ENCODE results near the gene VWA3A.
"Not testable (repeated sequence)": the region's sequence is repeated elsewhere in the genome, so short reads cannot be mapped to it uniquely, and the experiment has no call there.

The VWA3A gene

DNA sequence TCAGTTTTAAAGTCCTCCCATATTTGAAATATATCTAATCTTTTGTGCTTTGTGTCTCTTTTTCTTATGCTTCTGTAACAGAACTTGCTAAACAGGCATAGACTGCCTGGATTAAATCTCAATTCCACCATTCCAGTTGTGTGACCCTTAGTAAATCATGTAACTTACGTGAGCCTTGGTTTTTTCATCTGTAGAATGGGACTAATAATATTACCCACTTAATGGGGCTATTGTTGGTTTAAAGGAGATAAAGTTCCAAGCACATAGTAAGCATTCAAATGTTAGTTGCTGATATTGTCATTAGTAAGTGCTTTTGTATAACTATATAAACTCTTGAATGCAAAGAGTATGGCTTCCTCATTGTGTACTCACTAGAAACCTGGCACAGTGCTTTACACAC, 5.9 kb upstream of the VWA3A start:
- DNase-seq (ENCODE audit: low spot score): no peak

- no peak for DNase-seq (ENCODE audit: low spot score)
These were observed 3.7 kb upstream of the VWA3A start for GRCh38 chr16:22088642-22089041.

DNA sequence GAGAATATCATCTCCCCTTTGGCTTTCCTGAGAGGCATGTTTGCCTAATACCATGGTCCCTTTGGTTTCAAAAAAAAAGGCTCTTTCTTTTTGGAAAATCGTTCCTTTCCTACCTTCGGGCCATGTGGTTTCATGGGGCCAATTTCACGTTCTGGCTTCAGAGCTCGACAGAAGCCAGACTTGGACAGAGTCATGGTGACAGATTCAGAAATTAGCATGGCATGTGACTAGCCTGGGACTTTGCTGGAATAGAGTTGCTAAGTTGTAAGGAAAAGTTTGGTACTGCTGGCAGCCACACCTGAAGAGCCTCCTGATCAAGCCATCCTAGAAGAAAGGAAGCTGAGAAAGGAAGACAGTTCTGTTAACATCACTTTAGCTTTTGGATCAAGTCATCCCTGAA, 2.4 kb upstream of the VWA3A start:
- DNase-seq (ENCODE audit: low spot score): no peak

GRCh38 chr16:22091721-22092120, 620 bp upstream of the VWA3A start:
- no peak for DNase-seq (ENCODE audit: low spot score)

DNA sequence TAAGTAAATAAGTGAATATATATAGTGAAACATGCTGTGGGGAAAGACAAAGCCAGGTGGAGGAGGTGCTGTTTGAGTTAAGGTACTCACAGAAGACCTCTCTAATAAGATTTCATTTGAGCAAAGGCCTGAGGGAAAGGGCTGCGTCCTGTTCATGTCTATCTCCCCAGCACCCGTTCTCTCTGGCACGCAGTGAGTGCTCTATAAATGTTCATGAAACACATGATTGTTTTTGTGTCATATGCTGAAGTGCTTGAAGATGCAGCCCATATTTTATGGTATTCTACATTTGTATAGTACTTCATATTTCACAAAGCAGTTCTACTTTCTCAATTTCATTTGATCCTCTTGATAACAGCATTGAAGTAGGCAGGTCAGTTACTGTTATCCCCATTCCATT, 990 bp downstream of the VWA3A start:
- DNase-seq (ENCODE audit: low spot score): no peak

DNA sequence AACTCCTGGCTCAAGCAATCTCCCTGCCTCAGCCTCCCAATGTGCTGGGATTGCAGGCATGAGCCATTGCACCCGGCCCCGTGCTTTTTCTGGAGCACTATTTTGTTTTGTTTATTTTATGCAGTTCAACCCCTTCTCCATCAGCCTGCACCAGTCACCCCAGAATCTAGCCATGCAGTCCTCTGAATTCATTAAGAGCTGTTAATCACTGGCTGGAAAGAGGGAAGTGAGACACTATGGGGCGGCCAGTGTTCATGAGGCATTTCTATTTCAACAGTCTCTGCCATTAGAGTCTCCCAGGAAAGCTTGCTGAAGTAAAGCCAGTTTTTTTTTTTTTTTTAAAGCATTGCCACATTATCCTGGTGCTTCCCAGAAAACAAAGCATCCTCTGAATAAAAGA, 1.7 kb downstream of the VWA3A start:
- no peak for DNase-seq (ENCODE audit: low spot score)

GRCh38 chr16:22098405-22099255, 6.3 kb downstream of the VWA3A start:
- peak; percentile 70 for DNase-seq (ENCODE audit: low spot score)

GRCh38 chr16:22099256-22099975, 7.1 kb downstream of the VWA3A start:
- DNase-seq (ENCODE audit: low spot score): no peak

DNA sequence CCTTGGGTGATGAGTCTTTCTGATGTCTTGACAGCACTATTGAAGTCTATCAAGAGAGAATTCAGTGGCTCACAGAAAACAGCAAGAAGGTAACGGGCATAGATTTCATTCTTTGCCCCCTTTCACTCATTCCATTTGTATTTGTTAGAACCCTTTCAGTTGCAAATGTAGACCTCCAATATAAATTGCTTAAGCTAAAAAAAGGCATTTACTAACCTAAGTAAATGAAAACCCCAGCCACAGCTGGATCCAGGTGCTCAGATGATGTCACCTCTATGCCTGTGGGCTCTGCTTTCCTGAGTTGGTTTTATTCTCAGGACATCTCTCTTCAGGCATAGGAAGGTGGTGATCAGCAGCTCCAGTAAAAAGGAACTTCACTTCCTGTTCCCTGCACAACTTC, 11.1 kb downstream of the VWA3A start:
- DNase-seq (ENCODE audit: low spot score): no peak

DNA sequence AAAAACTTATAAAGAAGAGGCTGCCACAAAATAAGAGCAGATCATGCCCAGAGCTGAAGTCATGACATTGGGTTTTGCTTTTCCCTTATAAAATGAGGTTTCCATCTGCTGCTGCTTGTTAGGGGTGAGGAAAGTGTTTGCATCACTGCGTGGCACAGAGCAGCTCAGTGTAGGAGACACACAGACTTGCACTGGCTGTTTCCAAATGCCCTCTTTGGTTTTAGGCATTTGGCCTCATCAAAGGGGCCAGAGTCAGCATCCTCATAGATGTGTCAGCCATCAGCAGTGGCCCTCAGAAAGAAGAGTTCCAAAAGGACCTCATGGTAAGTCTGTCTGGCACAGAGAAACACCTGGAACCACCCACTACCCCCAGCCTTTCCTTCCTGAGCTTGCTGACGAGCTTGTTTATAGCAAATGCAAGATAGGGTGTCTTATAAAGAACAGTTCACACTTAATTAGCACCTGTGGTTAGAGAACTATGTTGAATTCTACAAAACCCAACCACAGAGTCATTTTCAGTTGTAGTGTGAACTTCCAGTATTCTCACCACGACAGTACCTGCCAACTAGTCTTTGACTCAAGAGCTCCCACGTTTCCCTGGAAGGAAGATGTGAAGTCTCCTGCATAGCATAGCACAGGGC, 17.0 kb downstream of the VWA3A start:
- no peak for DNase-seq (ENCODE audit: low spot score)

GRCh38 chr16:22111629-22112028, 19.3 kb downstream of the VWA3A start:
- DNase-seq (ENCODE audit: low spot score): not testable (repeated sequence)

DNA sequence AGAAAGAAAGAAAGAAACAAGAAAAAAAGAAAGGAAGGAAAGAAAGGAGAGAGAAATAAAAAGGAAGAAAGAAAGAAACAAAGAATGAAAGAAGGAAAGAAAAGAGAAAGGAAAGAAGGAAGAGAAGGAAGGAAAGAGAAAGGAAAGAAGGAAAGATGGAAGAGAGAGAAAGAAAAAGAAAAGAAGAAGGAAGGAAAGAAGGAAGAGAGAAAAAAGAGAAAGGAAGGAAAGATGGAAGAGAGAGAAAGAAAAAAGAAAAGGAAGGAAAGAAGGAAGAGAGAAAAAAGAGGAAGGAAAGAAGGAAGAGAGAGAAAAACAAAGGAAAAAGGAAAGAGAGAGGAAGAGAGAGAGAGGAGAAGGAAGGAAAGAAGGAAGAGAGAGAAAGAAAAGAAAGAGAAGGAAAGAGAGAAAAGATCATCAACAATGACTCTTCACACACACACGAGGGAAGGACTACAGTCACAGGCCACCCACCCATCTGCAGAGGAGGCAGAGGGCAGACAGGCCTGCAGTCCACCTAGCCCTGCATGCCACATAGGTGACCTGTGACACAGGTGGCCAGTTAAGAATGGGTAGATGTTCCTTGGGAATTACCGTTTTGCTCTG, 23.9 kb downstream of the VWA3A start:
- DNase-seq (ENCODE audit: low spot score): no peak

GRCh38 chr16:22117609-22118008, 25.3 kb downstream of the VWA3A start:
- no peak for DNase-seq (ENCODE audit: low spot score)

DNA sequence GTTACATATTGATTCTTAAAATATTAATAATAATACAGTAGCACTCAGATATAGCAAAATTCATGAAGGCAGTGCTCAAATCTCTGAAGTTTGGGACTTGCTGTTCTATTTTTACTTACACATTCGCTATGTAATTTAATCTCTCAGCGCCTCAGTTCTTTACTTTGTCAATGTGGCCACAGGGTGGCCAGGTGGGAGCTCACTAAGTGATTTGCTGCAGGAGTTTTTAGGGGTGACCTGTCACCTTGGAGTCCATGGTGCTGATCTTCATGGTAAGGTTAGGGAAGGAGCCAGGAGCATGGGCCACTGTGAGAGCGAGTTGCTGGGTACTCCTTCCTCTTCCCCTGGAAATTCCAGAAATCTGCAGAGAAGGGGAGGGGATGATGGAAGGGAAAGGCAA, 28.1 kb downstream of the VWA3A start:
- DNase-seq (ENCODE audit: low spot score): no peak

DNA sequence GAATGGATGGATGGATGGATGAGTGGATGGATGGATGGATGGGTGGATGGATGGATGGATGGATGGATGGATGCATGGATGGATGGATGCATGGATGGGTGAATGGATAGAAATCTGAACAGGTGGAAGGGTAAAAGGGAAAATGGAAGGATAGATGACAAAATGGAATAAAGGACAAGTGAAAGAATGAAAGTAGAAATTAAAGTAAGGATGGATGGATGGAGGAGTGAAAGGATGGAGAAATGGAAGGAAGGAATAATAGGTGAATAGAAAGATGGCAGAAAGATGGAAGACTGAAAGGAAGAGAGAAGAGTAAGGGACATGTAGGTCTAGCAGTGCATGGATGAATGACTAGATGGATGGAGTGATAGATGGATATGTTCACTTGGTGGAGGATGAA, 29.9 kb downstream of the VWA3A start:
- DNase-seq (ENCODE audit: low spot score): no peak

DNA sequence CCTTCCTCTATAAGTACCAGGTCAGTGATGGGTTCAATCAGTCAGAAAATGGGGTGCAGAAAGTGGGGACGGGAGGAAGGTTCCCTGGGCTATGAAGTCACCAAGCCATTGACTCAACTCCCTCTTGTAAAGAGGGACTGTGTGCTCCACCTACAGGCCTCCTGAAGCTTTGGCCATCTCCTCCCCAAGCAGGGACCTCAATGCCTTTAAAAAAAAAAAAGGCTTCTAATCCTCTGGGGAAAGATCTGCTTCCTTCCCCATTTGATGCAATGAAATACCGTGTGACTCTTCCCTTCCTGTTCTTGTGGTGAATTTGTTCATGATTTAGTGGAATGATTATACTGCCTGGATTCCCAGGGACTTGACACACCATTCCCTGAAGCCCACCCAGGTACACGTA, 30.8 kb downstream of the VWA3A start:
- no peak for DNase-seq (ENCODE audit: low spot score)

DNA sequence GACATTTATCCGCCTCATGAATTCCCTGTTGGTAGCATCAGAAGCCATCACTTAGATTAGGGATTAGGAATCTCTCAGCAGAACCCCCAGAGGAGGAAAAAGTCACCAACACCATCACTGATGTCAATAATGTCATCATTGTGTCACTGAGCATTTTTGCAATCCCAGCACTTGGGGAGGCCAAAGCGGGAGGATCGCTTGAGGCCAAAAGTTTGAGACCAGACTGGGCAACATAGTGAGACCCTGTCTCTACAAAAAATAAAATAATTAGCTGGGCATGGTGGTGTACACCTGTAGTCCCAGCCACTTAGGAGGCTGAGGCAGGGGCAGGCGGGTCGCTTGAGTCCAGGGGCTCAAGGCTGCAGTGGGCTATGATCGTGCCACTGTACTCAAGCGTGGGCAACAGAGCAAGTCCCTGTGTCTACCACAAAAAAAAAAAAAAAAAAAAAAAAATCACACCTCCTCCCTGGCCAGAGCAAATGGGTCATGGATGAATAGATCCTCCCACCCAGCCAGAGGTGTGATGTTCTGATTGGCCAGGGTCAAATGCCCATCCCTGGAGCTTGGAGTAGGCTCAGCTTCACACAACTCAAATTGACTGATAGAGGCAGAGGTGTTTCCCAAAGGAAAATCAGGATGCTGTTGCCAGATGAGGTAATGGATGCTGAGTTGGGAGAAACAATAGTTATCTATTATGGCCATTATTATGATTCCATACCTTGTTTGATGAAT, 31.6 kb downstream of the VWA3A start:
- no peak for DNase-seq (ENCODE audit: low spot score)

GRCh38 chr16:22124583-22125284, 32.4 kb downstream of the VWA3A start:
- DNase-seq (ENCODE audit: low spot score): no peak

- no peak for DNase-seq (ENCODE audit: low spot score)
These were observed 33.8 kb downstream of the VWA3A start for GRCh38 chr16:22126037-22126558.

DNA sequence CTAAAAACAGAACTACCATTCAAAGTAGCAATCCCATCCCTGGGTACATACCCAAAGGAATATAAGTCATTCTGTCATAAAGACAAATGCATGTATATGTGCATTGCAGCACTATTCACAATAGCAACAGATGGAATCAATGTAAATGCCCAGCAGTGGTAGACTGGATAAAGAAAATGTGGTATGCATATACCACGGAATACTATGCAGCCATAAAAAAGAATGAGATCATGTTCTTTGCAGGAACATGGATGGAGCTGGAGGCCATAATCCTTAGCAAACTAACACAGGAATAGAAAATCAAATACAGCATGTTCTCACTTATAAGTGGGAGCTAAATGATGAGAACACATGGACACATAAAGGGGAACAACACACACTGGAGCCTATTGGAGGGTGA, 36.2 kb downstream of the VWA3A start:
- DNase-seq (ENCODE audit: low spot score): not testable (repeated sequence)

GRCh38 chr16:22130528-22130927, 38.2 kb downstream of the VWA3A start:
- no peak for DNase-seq (ENCODE audit: low spot score)

All from D341Med (cell line).